ENCODE results near the gene AGTPBP1.

The AGTPBP1 gene

GRCh38 chr9:85559526-85559925 is 182.2 kb downstream of the AGTPBP1 start:
- Histone ChIP-seq H3K36me3 (peaks cover 0 to 6% (median 0%) of the 10 kb centered on the region in 3 donors), H3K27ac (no peak overlapping the region), H3K4me3 (no peak overlapping the region), H3K4me1 (no peaks in the 10 kb centered on the region), H3K9me3 (no peaks in the 10 kb centered on the region), H3K27me3 (no peaks in the 10 kb centered on the region)
- no peak for DNase-seq
- no peak for TF ChIP-seq CTCF (IDR thresholded peaks at IDR 0.05)
- intact Hi-C loops (cut with DNase I; ENCODE audit: low total_unique reads), result no loop called here

GRCh38 chr9:85554349-85554748 is 187.4 kb downstream of the AGTPBP1 start:
- Histone ChIP-seq H3K27me3 (no peaks in the 10 kb centered on the region), H3K4me1 (no peaks in the 10 kb centered on the region), H3K4me3 (no peak overlapping the region), H3K9me3 (no peaks in the 10 kb centered on the region), H3K36me3 (no peaks in the 10 kb centered on the region), H3K27ac (no peak overlapping the region)
- DNase-seq, result no peak
- intact Hi-C loops (cut with DNase I; ENCODE audit: low total_unique reads), result no loop called here
- TF ChIP-seq CTCF (IDR thresholded peaks at IDR 0.05), result no peak

GRCh38 chr9:85553475-85553874 is 188.3 kb downstream of the AGTPBP1 start:
- intact Hi-C loops (cut with DNase I; ENCODE audit: low total_unique reads), result no loop called here
- H3K4me3 ChIP-seq, result no peak overlapping the region
- H3K36me3 ChIP-seq, result no peaks in the 10 kb centered on the region
- H3K4me1 ChIP-seq, result no peaks in the 10 kb centered on the region
- no peak overlapping the region for H3K27ac ChIP-seq
- no peak for DNase-seq
- no peak for TF ChIP-seq CTCF (IDR thresholded peaks at IDR 0.05)
- no peaks in the 10 kb centered on the region for H3K9me3 ChIP-seq
- H3K27me3 ChIP-seq, result no peaks in the 10 kb centered on the region

GRCh38 chr9:85547599-85547998 is 194.2 kb downstream of the AGTPBP1 start:
- H3K27me3 ChIP-seq, result no peaks in the 10 kb centered on the region
- intact Hi-C loops (cut with DNase I; ENCODE audit: low total_unique reads), result no loop called here

GRCh38 chr9:85543196-85543595 is 198.6 kb downstream of the AGTPBP1 start:
- no peaks in the 10 kb centered on the region for H3K9me3 ChIP-seq
- H3K27me3 ChIP-seq, result no peaks in the 10 kb centered on the region
- H3K27ac ChIP-seq, result no peak overlapping the region
- intact Hi-C loops (cut with DNase I; ENCODE audit: low total_unique reads), result loop anchor here (5.0 kb wide), 1 partner anchor 1429 kb away; no protein-coding TSS in a partner anchor
- no peak overlapping the region for H3K4me3 ChIP-seq
- H3K36me3 ChIP-seq, result no peaks in the 10 kb centered on the region
- no peak for DNase-seq
- peaks cover 0 to 5% (median 0%) of the 10 kb centered on the region in 4 donors for H3K4me1 ChIP-seq
- no peak for TF ChIP-seq CTCF (IDR thresholded peaks at IDR 0.05)

More at GRCh38 chr9:85547599-85547998, 194.2 kb downstream of the AGTPBP1 start:
- H3K36me3 ChIP-seq, result no peaks in the 10 kb centered on the region
- no peak overlapping the region for H3K27ac ChIP-seq
- DNase-seq, result no peak
- no peaks in the 10 kb centered on the region for H3K9me3 ChIP-seq
- TF ChIP-seq CTCF (IDR thresholded peaks at IDR 0.05), result no peak
- no peak overlapping the region for H3K4me3 ChIP-seq
- H3K4me1 ChIP-seq, result no peaks in the 10 kb centered on the region

GRCh38 chr9:85541876-85542275 is 199.9 kb downstream of the AGTPBP1 start:
- no peak overlapping the region for H3K4me3 ChIP-seq
- H3K36me3 ChIP-seq, result no peaks in the 10 kb centered on the region
- H3K27me3 ChIP-seq, result no peaks in the 10 kb centered on the region
- no peak overlapping the region for H3K27ac ChIP-seq
- TF ChIP-seq CTCF (IDR thresholded peaks at IDR 0.05), result no peak
- peaks cover 0 to 10% (median 3%) of the 10 kb centered on the region in 4 donors for H3K4me1 ChIP-seq
- DNase-seq, result no peak
- no peaks in the 10 kb centered on the region for H3K9me3 ChIP-seq
- intact Hi-C loops (cut with DNase I; ENCODE audit: low total_unique reads), result loop anchor here (5.0 kb wide), 1 partner anchor 1430 kb away; no protein-coding TSS in a partner anchor
